ENCODE measurements around the gene NPBWR2. TPM values are rescaled to one million over a fixed set of nuclear protein-coding genes. Genes with fewer than 3 reads are reported as not detected.

Gene NPBWR2
- polyA plus RNA-seq, 1 donor (not counting 4 experiments of a cell fraction or from before 2014, with no cell fraction given) = not detected

GRCh38 chr20:64099086-64099786 is 8.1 kb downstream of the NPBWR2 start:
- FAIRE-seq = no peak

GRCh38 chr20:64098471-64099013 is 8.8 kb downstream of the NPBWR2 start:
- no peak overlapping the region for H3K4me2 ChIP-seq (ENCODE audit: control insufficient read depth, extremely low read depth, insufficient read depth, low read depth, low read length)
- no peak overlapping the region for H3K4me3 ChIP-seq (ENCODE audit: control insufficient read depth in 2 of 3, extremely low read depth in 1 of 3, insufficient read depth in 2 of 3, low read depth in 1 of 3, low read length in 3 of 3)
- no peak for FAIRE-seq
- no peak for TF ChIP-seq CTCF (optimal IDR thresholded peaks at IDR 0.05 in 1 of 3, IDR thresholded peaks at IDR 0.05 in 1 of 3, conservative IDR thresholded peaks at IDR 0.05 in 1 of 3; ENCODE audit: extremely low read depth in 1 of 3, insufficient read depth in 2 of 3, low read length in 3 of 3)
- TF ChIP-seq EZH2 (IDR thresholded peaks at IDR 0.05; ENCODE audit: low read length) = no peak
- no peak overlapping the region for H3K27ac ChIP-seq (ENCODE audit: control insufficient read depth, insufficient read depth, low read length)
- no peaks in the 10 kb centered on the region for H3K9me3 ChIP-seq (ENCODE audit: control insufficient read depth, low read depth, low read length)
- no peak for DNase-seq (ENCODE audit: low read depth, low spot score)
- no peak overlapping the region for H2AFZ ChIP-seq (ENCODE audit: control insufficient read depth, low read length)
- H3K36me3 ChIP-seq (ENCODE audit: control insufficient read depth in 2 of 2, extremely low read depth in 1 of 2, insufficient read depth in 2 of 2, low read length in 2 of 2) = no peaks in the 10 kb centered on the region
- H3K27me3 ChIP-seq (ENCODE audit: control insufficient read depth, extremely low read depth, insufficient read depth, low read length) = peaks cover 34% of the 10 kb centered on the region
- H3K9ac ChIP-seq (ENCODE audit: control insufficient read depth, extremely low read depth, insufficient read depth, low read length) = no peak overlapping the region
- no peaks in the 10 kb centered on the region for H3K9me1 ChIP-seq (ENCODE audit: control insufficient read depth, extremely low read depth, insufficient read depth, low read length)
- H4K20me1 ChIP-seq (ENCODE audit: control insufficient read depth, extremely low read depth, insufficient read depth, low read length) = no peaks in the 10 kb centered on the region
- no peaks in the 10 kb centered on the region for H3K79me2 ChIP-seq (ENCODE audit: control insufficient read depth, insufficient read depth, low read length)
- no peaks in the 10 kb centered on the region for H3K4me1 ChIP-seq (ENCODE audit: control insufficient read depth, extremely low read depth, insufficient read depth, low read length)
- dilution Hi-C loops (cut with MboI; ENCODE audit: extremely low pct_ligation_motif_present, low sequenced_read_pairs) = no loop called here

More at GRCh38 chr20:64099086-64099786, 8.1 kb downstream of the NPBWR2 start:
- Histone ChIP-seq H3K27me3 (ENCODE audit: control insufficient read depth, extremely low read depth, insufficient read depth, low read length) (peaks cover 40% of the 10 kb centered on the region), H2AFZ (ENCODE audit: control insufficient read depth, low read length) (no peak overlapping the region), H4K20me1 (ENCODE audit: control insufficient read depth, extremely low read depth, insufficient read depth, low read length) (no peaks in the 10 kb centered on the region), H3K9ac (ENCODE audit: control insufficient read depth, extremely low read depth, insufficient read depth, low read length) (no peak overlapping the region), H3K4me1 (ENCODE audit: control insufficient read depth, extremely low read depth, insufficient read depth, low read length) (no peaks in the 10 kb centered on the region), H3K9me3 (ENCODE audit: control insufficient read depth, low read depth, low read length) (no peaks in the 10 kb centered on the region), H3K4me2 (ENCODE audit: control insufficient read depth, extremely low read depth, insufficient read depth, low read depth, low read length) (no peak overlapping the region), H3K27ac (ENCODE audit: control insufficient read depth, insufficient read depth, low read length) (no peak overlapping the region), H3K9me1 (ENCODE audit: control insufficient read depth, extremely low read depth, insufficient read depth, low read length) (no peaks in the 10 kb centered on the region), H3K4me3 (ENCODE audit: control insufficient read depth in 2 of 3, extremely low read depth in 1 of 3, insufficient read depth in 2 of 3, low read depth in 1 of 3, low read length in 3 of 3) (no peak overlapping the region), H3K36me3 (ENCODE audit: control insufficient read depth in 2 of 2, extremely low read depth in 1 of 2, insufficient read depth in 2 of 2, low read length in 2 of 2) (no peaks in the 10 kb centered on the region), H3K79me2 (ENCODE audit: control insufficient read depth, insufficient read depth, low read length) (no peaks in the 10 kb centered on the region)
- TF ChIP-seq EZH2 (IDR thresholded peaks at IDR 0.05; ENCODE audit: low read length) (no peak), CTCF (optimal IDR thresholded peaks at IDR 0.05 in 1 of 3, IDR thresholded peaks at IDR 0.05 in 1 of 3, conservative IDR thresholded peaks at IDR 0.05 in 1 of 3; ENCODE audit: extremely low read depth in 1 of 3, insufficient read depth in 2 of 3, low read length in 3 of 3) (no peak)
- dilution Hi-C loops (cut with MboI; ENCODE audit: extremely low pct_ligation_motif_present, low sequenced_read_pairs) = no loop called here
- DNase-seq (ENCODE audit: low read depth, low spot score) = no peak

Measured in keratinocyte (primary cell).